CD4-positive, alpha-beta T cell treated with Interleukin-17A for 4 hours (primary cell): ENCODE measurements around the gene NR0B2.
"Not testable (repeated sequence)": the region's sequence is repeated elsewhere in the genome, so short reads cannot be mapped to it uniquely, and the experiment has no call there.

ENCODE experiments used
- DNase-seq: peaks from one replicate; pipeline ENCODE4 v3.0.0-alpha.2; 2020; ENCODE audit warnings: mixed read lengths

Gene NR0B2

GRCh38 chr1:26888231-26888630, 25.5 kb downstream of the NR0B2 start:
- no peak for DNase-seq

GRCh38 chr1:26887125-26887524, 26.6 kb downstream of the NR0B2 start:
- DNase-seq, result no peak

DNA sequence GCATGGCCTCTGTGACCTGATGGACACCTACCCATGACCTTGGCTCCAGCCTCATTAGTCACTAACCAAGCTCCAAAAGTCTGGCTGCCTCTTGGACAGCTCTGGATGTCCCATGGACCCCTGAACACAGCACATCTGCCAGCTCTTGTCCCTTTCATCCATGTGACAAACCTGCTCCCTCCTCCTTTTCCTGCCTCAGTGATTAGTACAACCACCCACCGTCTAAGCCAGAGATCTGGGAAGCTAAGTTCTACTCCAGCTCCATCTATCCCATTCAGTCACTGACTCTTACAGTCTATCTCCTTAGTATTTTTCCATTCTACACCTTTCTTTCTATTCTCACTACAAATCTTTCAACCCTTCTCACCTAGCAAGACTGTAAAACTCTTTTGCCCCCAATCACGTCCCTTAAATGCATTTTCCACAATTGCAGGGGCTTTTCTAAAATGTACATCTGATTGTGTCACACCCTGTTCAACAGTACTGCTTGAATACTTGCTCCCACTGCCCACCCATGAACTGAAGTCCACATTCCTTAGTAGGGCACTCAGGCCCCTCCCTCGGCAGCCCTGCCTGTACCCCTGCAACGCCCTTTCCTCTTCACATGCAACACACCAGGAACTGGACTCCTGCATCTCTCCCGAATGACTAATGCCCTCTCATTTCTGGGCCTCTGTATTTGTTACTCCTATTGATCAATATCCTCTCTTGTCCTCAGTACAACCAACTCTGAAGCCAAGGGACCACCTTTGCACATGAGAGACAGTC, 30.9 kb downstream of the NR0B2 start:
- no peak for DNase-seq

- DNase-seq, result not testable (repeated sequence)
Measured at GRCh38 chr1:26881611-26882010, 32.2 kb downstream of the NR0B2 start.

DNA sequence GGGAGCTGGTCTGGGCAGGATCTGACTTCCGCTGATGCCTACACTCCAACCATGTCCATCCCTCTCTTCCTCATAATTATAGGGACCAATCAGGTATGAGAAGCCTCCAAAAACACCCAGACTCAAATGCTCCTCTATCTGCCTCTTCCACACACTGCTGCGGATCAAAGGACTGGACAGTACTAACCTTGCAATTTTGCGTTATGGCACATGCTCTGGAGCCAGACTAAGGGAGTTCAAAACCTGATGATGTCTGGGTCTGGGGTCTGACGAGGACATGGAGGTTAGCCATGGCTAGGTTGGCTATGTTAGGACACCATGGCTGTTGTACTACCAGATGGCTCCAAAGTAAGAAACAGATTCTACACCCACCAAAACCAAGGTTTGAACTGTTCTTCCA, 34.0 kb downstream of the NR0B2 start:
- no peak for DNase-seq

- DNase-seq, result no peak
Measured at GRCh38 chr1:26877326-26877725, 36.4 kb downstream of the NR0B2 start.

- no peak for DNase-seq
Measured at GRCh38 chr1:26874896-26875295, 38.9 kb downstream of the NR0B2 start.

DNA sequence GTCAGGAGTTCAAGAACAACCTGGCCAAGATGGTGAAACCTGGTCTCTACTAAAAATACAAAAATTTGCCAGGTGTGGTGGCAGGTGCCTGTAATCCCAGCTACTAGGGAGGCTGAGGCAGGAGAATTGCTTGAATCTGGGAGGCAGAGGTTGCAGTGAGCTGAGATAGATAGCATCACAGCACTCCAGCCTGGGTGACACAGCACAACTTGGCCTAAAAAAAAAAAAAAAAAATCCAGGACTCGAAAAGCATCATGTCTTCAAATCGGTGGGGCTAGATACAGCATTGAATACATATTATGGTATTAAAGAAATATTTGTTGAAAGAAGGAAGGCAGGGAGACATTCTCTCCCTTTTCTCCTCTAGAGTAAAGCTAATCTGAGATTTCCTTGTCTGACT, 40.7 kb downstream of the NR0B2 start:
- DNase-seq, result not testable (repeated sequence)

DNA sequence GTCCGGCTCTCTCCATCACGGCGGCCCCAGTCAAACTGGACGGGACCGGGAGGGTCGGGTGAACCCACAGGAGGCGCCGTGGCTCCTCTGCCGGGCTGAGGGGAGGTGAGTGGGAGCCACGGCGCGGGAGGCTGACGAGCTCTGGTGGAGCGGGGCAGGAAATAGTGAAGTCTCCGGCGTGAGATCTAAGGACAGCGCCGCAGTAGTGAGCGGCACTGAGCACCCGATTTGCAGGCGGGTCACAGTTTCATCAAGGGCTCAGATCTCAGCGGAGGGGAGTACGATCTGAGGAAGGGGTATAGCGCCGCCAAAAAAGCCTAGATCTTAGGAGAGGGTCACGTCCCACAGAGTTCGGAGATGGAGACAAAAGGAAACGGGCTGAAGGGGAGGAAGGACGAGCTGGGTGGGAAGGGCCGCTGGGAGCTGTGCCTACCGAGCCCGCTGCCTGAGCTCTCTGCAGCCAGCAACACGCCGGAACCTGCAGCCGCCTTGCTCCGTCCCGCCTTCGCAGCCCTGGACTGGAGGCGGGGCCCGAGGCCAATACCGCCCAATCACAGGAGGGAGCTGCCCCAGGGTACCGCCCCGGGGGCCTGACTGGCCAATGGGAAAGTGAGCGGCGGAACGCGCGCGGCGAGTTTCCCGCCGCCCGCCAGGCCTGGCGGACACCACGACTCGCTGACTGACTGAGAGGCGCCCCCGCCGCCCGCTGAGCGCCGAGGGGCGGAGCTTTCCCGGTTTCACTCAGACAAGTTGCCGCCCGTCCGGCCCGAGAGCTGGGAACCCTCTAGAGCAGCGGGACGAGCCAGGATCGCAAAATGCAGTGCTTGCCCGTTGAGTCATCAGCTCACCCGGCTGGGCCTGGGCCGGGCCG, 48.9 kb downstream of the NR0B2 start:
- peak; percentile 96 for DNase-seq

DNA sequence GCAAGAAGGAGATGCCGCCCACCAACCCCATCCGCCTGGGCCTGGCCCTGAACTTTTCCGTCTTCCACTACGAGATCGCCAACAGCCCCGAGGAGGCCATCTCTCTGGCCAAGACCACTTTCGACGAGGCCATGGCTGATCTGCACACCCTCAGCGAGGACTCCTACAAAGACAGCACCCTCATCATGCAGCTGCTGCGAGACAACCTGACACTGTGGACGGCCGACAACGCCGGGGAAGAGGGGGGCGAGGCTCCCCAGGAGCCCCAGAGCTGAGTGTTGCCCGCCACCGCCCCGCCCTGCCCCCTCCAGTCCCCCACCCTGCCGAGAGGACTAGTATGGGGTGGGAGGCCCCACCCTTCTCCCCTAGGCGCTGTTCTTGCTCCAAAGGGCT, 50.1 kb downstream of the NR0B2 start:
- DNase-seq, result no peak

GRCh38 chr1:26862781-26863684, 50.7 kb downstream of the NR0B2 start, which contains the start of gene SFN:
Gene SFN, plus strand, starts transcription at chr1:26863149. Its CDS starts 64 bp downstream, at chr1:26863213.
- DNase-seq, result peak; percentile 72

- DNase-seq, result no peak
Measured at GRCh38 chr1:26861889-26862378, 51.8 kb downstream of the NR0B2 start.
